ENCODE results near the gene LNX1.

Gene LNX1

GRCh38 chr4:53538756-53539155 is 52.5 kb downstream of the LNX1 start:
- in situ Hi-C loops (cut with MboI; ENCODE audit: low sequenced_read_pairs), result no loop called here

GRCh38 chr4:53537606-53538005 is 53.7 kb downstream of the LNX1 start:
- in situ Hi-C loops (cut with MboI; ENCODE audit: low sequenced_read_pairs), result no loop called here

GRCh38 chr4:53536328-53536727 is 55.0 kb downstream of the LNX1 start:
- in situ Hi-C loops (cut with MboI; ENCODE audit: low sequenced_read_pairs), result no loop called here

- in situ Hi-C loops (cut with MboI; ENCODE audit: low sequenced_read_pairs), result no loop called here
Measured at GRCh38 chr4:53535567-53535966, 55.7 kb downstream of the LNX1 start.

- in situ Hi-C loops (cut with MboI; ENCODE audit: low sequenced_read_pairs), result no loop called here
Measured at GRCh38 chr4:53534684-53535083, 56.6 kb downstream of the LNX1 start.

- in situ Hi-C loops (cut with MboI; ENCODE audit: low sequenced_read_pairs), result no loop called here
Measured at GRCh38 chr4:53532521-53532920, 58.8 kb downstream of the LNX1 start.

- in situ Hi-C loops (cut with MboI; ENCODE audit: low sequenced_read_pairs), result no loop called here
Measured at GRCh38 chr4:53531585-53532224, 59.6 kb downstream of the LNX1 start.

GRCh38 chr4:53529025-53529424 is 62.3 kb downstream of the LNX1 start:
- in situ Hi-C loops (cut with MboI; ENCODE audit: low sequenced_read_pairs), result no loop called here

- in situ Hi-C loops (cut with MboI; ENCODE audit: low sequenced_read_pairs), result no loop called here
Measured at GRCh38 chr4:53527930-53528329, 63.4 kb downstream of the LNX1 start.

- in situ Hi-C loops (cut with MboI; ENCODE audit: low sequenced_read_pairs), result no loop called here
Measured at GRCh38 chr4:53527326-53527725, 64.0 kb downstream of the LNX1 start.

GRCh38 chr4:53522334-53522733 is 69.0 kb downstream of the LNX1 start:
- in situ Hi-C loops (cut with MboI; ENCODE audit: low sequenced_read_pairs), result no loop called here

GRCh38 chr4:53520116-53520515 is 71.2 kb downstream of the LNX1 start:
- in situ Hi-C loops (cut with MboI; ENCODE audit: low sequenced_read_pairs), result no loop called here

- in situ Hi-C loops (cut with MboI; ENCODE audit: low sequenced_read_pairs), result no loop called here
Measured at GRCh38 chr4:53518807-53519206, 72.5 kb downstream of the LNX1 start.

GRCh38 chr4:53515076-53515475 is 76.2 kb downstream of the LNX1 start:
- in situ Hi-C loops (cut with MboI; ENCODE audit: low sequenced_read_pairs), result no loop called here

GRCh38 chr4:53514509-53514908 is 76.8 kb downstream of the LNX1 start:
- in situ Hi-C loops (cut with MboI; ENCODE audit: low sequenced_read_pairs), result no loop called here

GRCh38 chr4:53512608-53513007 is 78.7 kb downstream of the LNX1 start:
- in situ Hi-C loops (cut with MboI; ENCODE audit: low sequenced_read_pairs), result no loop called here

- in situ Hi-C loops (cut with MboI; ENCODE audit: low sequenced_read_pairs), result no loop called here
Measured at GRCh38 chr4:53511014-53511413, 80.3 kb downstream of the LNX1 start.

- in situ Hi-C loops (cut with MboI; ENCODE audit: low sequenced_read_pairs), result no loop called here
Measured at GRCh38 chr4:53510321-53510720, 81.0 kb downstream of the LNX1 start.

GRCh38 chr4:53508446-53508845 is 82.8 kb downstream of the LNX1 start:
- in situ Hi-C loops (cut with MboI; ENCODE audit: low sequenced_read_pairs), result no loop called here

GRCh38 chr4:53507671-53508286 is 83.5 kb downstream of the LNX1 start:
- in situ Hi-C loops (cut with MboI; ENCODE audit: low sequenced_read_pairs), result no loop called here

GRCh38 chr4:53507058-53507457 is 84.2 kb downstream of the LNX1 start:
- in situ Hi-C loops (cut with MboI; ENCODE audit: low sequenced_read_pairs), result no loop called here

- in situ Hi-C loops (cut with MboI; ENCODE audit: low sequenced_read_pairs), result no loop called here
Measured at GRCh38 chr4:53505947-53506346, 85.3 kb downstream of the LNX1 start.

GRCh38 chr4:53502094-53502493 is 89.2 kb downstream of the LNX1 start:
- in situ Hi-C loops (cut with MboI; ENCODE audit: low sequenced_read_pairs), result no loop called here
